ENCODE data around the gene ELMO1.

Gene ELMO1

GRCh38 chr7:37093257-37093656 is 355.4 kb downstream of the ELMO1 start:
- DNase-seq (no peak), ATAC-seq (replicated peaks) (no peak)
- Mint-ChIP-seq H3K27me3 (no peaks in the 10 kb centered on the region), H3K4me1 (ENCODE audit: low read depth in 2 of 2) (peaks cover 9 to 26% of the 10 kb centered on the region in 2 donors), H3K36me3 (ENCODE audit: insufficient read depth) (peaks cover 28% of the 10 kb centered on the region), H3K9me3 (no peaks in the 10 kb centered on the region), H3K27ac (peak overlapping the region in 1 of 2 donors; percentile 45), H3K4me3 (no peak overlapping the region)

GRCh38 chr7:37092548-37092947 is 356.1 kb downstream of the ELMO1 start:
- H3K27me3 Mint-ChIP-seq: no peaks in the 10 kb centered on the region
- H3K27ac Mint-ChIP-seq: peak overlapping the region in 1 of 2 donors; percentile 45
- peaks cover 9 to 23% of the 10 kb centered on the region in 2 donors for H3K4me1 Mint-ChIP-seq (ENCODE audit: low read depth in 2 of 2)
- DNase-seq: no peak
- H3K9me3 Mint-ChIP-seq: no peaks in the 10 kb centered on the region
- peaks cover 28% of the 10 kb centered on the region for H3K36me3 Mint-ChIP-seq (ENCODE audit: insufficient read depth)
- H3K4me3 Mint-ChIP-seq: no peak overlapping the region
- no peak for ATAC-seq (replicated peaks)

GRCh38 chr7:37089972-37090371 is 358.7 kb downstream of the ELMO1 start:
- H3K36me3 Mint-ChIP-seq (ENCODE audit: insufficient read depth): peaks cover 25% of the 10 kb centered on the region
- no peaks in the 10 kb centered on the region for H3K27me3 Mint-ChIP-seq
- H3K4me1 Mint-ChIP-seq (ENCODE audit: low read depth in 2 of 2): peaks cover 13 to 32% of the 10 kb centered on the region in 2 donors
- H3K9me3 Mint-ChIP-seq: no peaks in the 10 kb centered on the region
- H3K27ac Mint-ChIP-seq: peak overlapping the region in 1 of 2 donors; percentile 81
- no peak overlapping the region for H3K4me3 Mint-ChIP-seq
- ATAC-seq (replicated peaks) (no peak), DNase-seq (no peak)

GRCh38 chr7:37085600-37085999 is 363.1 kb downstream of the ELMO1 start:
- Mint-ChIP-seq H3K9me3 (no peaks in the 10 kb centered on the region), H3K4me1 (ENCODE audit: low read depth in 2 of 2) (peaks cover 9 to 21% of the 10 kb centered on the region in 2 donors), H3K4me3 (no peak overlapping the region), H3K36me3 (ENCODE audit: insufficient read depth) (peaks cover 19% of the 10 kb centered on the region), H3K27ac (peak overlapping the region; percentile 22 to 55), H3K27me3 (no peaks in the 10 kb centered on the region)
- no peak for DNase-seq
- no peak for ATAC-seq (replicated peaks)

GRCh38 chr7:37084303-37084702 is 364.4 kb downstream of the ELMO1 start:
- ATAC-seq (replicated peaks): no peak
- Mint-ChIP-seq H3K4me3 (no peak overlapping the region), H3K4me1 (ENCODE audit: low read depth in 2 of 2) (peaks cover 11 to 25% of the 10 kb centered on the region in 2 donors), H3K27ac (peak overlapping the region in 1 of 2 donors; percentile 55), H3K9me3 (no peaks in the 10 kb centered on the region), H3K36me3 (ENCODE audit: insufficient read depth) (peaks cover 16% of the 10 kb centered on the region), H3K27me3 (no peaks in the 10 kb centered on the region)
- no peak for DNase-seq

GRCh38 chr7:37083311-37084096 is 365.2 kb downstream of the ELMO1 start:
- no peaks in the 10 kb centered on the region for H3K27me3 Mint-ChIP-seq
- H3K4me1 Mint-ChIP-seq (ENCODE audit: low read depth in 2 of 2): peaks cover 11 to 25% of the 10 kb centered on the region in 2 donors
- H3K27ac Mint-ChIP-seq: no peak overlapping the region
- peaks cover 16% of the 10 kb centered on the region for H3K36me3 Mint-ChIP-seq (ENCODE audit: insufficient read depth)
- no peaks in the 10 kb centered on the region for H3K9me3 Mint-ChIP-seq
- DNase-seq (no peak), ATAC-seq (replicated peaks) (no peak)
- H3K4me3 Mint-ChIP-seq: no peak overlapping the region

- Mint-ChIP-seq H3K9me3 (no peaks in the 10 kb centered on the region), H3K4me1 (ENCODE audit: low read depth in 2 of 2) (peaks cover 15 to 32% of the 10 kb centered on the region in 2 donors), H3K27ac (no peak overlapping the region), H3K27me3 (no peaks in the 10 kb centered on the region), H3K36me3 (ENCODE audit: insufficient read depth) (peaks cover 12% of the 10 kb centered on the region), H3K4me3 (no peak overlapping the region)
- ATAC-seq (replicated peaks) (no peak), DNase-seq (no peak)
These were observed 367.2 kb downstream of the ELMO1 start for GRCh38 chr7:37081436-37081835.

GRCh38 chr7:37079420-37079819 is 369.2 kb downstream of the ELMO1 start:
- no peak for ATAC-seq (replicated peaks)
- no peak overlapping the region for H3K4me3 Mint-ChIP-seq
- peaks cover 12 to 26% of the 10 kb centered on the region in 2 donors for H3K4me1 Mint-ChIP-seq (ENCODE audit: low read depth in 2 of 2)
- H3K36me3 Mint-ChIP-seq (ENCODE audit: insufficient read depth): peaks cover 8% of the 10 kb centered on the region
- H3K27me3 Mint-ChIP-seq: no peaks in the 10 kb centered on the region
- H3K27ac Mint-ChIP-seq: peak overlapping the region; percentile 2 to 9
- no peaks in the 10 kb centered on the region for H3K9me3 Mint-ChIP-seq
- DNase-seq: no peak

GRCh38 chr7:37076668-37077067 is 372.0 kb downstream of the ELMO1 start:
- no peak overlapping the region for H3K27ac Mint-ChIP-seq
- H3K36me3 Mint-ChIP-seq (ENCODE audit: insufficient read depth): peaks cover 8% of the 10 kb centered on the region
- no peak overlapping the region for H3K4me3 Mint-ChIP-seq
- no peaks in the 10 kb centered on the region for H3K27me3 Mint-ChIP-seq
- no peak for DNase-seq
- ATAC-seq (replicated peaks): no peak
- peaks cover 12 to 36% of the 10 kb centered on the region in 2 donors for H3K4me1 Mint-ChIP-seq (ENCODE audit: low read depth in 2 of 2)
- H3K9me3 Mint-ChIP-seq: no peaks in the 10 kb centered on the region

GRCh38 chr7:37074370-37074769 is 374.3 kb downstream of the ELMO1 start:
- Mint-ChIP-seq H3K9me3 (no peaks in the 10 kb centered on the region), H3K4me1 (ENCODE audit: low read depth in 2 of 2) (peaks cover 9 to 36% of the 10 kb centered on the region in 2 donors), H3K36me3 (ENCODE audit: insufficient read depth) (peaks cover 7% of the 10 kb centered on the region), H3K27ac (no peak overlapping the region), H3K27me3 (no peaks in the 10 kb centered on the region), H3K4me3 (no peak overlapping the region)
- DNase-seq (no peak), ATAC-seq (replicated peaks) (no peak)

GRCh38 chr7:37071124-37071523 is 377.5 kb downstream of the ELMO1 start:
- Mint-ChIP-seq H3K9me3 (no peaks in the 10 kb centered on the region), H3K36me3 (ENCODE audit: insufficient read depth) (peaks cover 4% of the 10 kb centered on the region), H3K4me3 (no peak overlapping the region), H3K27ac (no peak overlapping the region), H3K4me1 (ENCODE audit: low read depth in 2 of 2) (peaks cover 11 to 33% of the 10 kb centered on the region in 2 donors), H3K27me3 (no peaks in the 10 kb centered on the region)
- ATAC-seq (replicated peaks) (no peak), DNase-seq (no peak)

GRCh38 chr7:37070471-37070870 is 378.2 kb downstream of the ELMO1 start:
- Mint-ChIP-seq H3K4me1 (ENCODE audit: low read depth in 2 of 2) (peaks cover 18 to 40% of the 10 kb centered on the region in 2 donors), H3K36me3 (ENCODE audit: insufficient read depth) (peaks cover 4% of the 10 kb centered on the region), H3K4me3 (no peak overlapping the region), H3K27me3 (no peaks in the 10 kb centered on the region), H3K27ac (peak overlapping the region; percentile 9 to 51), H3K9me3 (peaks cover under 1 to 2% of the 10 kb centered on the region in 2 donors)
- ATAC-seq (replicated peaks) (no peak), DNase-seq (no peak)

- peaks cover 21 to 44% of the 10 kb centered on the region in 2 donors for H3K4me1 Mint-ChIP-seq (ENCODE audit: low read depth in 2 of 2)
- H3K27me3 Mint-ChIP-seq: no peaks in the 10 kb centered on the region
- H3K27ac Mint-ChIP-seq: peak overlapping the region; percentile 9 to 51
- peaks cover 4% of the 10 kb centered on the region for H3K36me3 Mint-ChIP-seq (ENCODE audit: insufficient read depth)
- DNase-seq (no peak), ATAC-seq (replicated peaks) (no peak)
- H3K4me3 Mint-ChIP-seq: no peak overlapping the region
- peaks cover 3 to 7% of the 10 kb centered on the region in 2 donors for H3K9me3 Mint-ChIP-seq
These were observed 378.6 kb downstream of the ELMO1 start for GRCh38 chr7:37070031-37070430.

GRCh38 chr7:37069336-37069735 is 379.3 kb downstream of the ELMO1 start:
- no peaks in the 10 kb centered on the region for H3K27me3 Mint-ChIP-seq
- no peak for DNase-seq
- H3K27ac Mint-ChIP-seq: no peak overlapping the region
- peaks cover 3 to 7% of the 10 kb centered on the region in 2 donors for H3K9me3 Mint-ChIP-seq
- no peak overlapping the region for H3K4me3 Mint-ChIP-seq
- peaks cover 4% of the 10 kb centered on the region for H3K36me3 Mint-ChIP-seq (ENCODE audit: insufficient read depth)
- ATAC-seq (replicated peaks): no peak
- peaks cover 22 to 46% of the 10 kb centered on the region in 2 donors for H3K4me1 Mint-ChIP-seq (ENCODE audit: low read depth in 2 of 2)

Measured in effector memory CD8-positive, alpha-beta T cell (primary cell).